ENCODE data around the gene USP33.
"Not testable (repeated sequence)": the region's sequence is repeated elsewhere in the genome, so short reads cannot be mapped to it uniquely, and the experiment has no call there.

USP33 gene

DNA sequence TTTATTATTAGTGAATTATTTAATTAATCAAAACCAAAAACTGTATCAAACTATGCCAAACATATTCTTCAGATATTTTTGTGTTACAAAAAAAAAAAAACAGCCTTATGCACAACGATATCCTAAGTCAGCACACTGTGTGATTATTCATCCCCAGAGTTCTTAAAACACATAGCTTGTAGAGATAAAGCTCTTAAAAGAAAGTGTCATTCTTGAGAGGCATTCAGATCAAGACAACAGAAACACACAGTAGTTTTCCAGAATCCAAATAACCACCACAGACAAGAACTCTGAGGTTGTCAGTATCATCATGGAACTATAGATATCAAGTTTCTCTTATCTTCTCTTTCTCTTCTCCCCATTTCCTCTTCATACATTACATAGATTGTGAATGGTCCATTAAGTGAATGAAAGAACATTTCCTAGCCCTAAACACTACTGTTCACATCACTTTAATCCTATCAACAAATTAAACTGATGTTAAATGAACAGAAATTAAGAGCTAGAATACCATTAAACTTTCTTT, 90.7 kb downstream of the USP33 start:
- Mint-ChIP-seq H3K4me3 (no peak overlapping the region), H3K4me1 (ENCODE audit: low read depth) (peaks cover 71% of the 10 kb centered on the region), H3K27me3 (no peaks in the 10 kb centered on the region), H3K36me3 (no peaks in the 10 kb centered on the region), H3K9me3 (ENCODE audit: low read depth) (no peaks in the 10 kb centered on the region), H3K27ac (peak overlapping the region; percentile 17)

DNA sequence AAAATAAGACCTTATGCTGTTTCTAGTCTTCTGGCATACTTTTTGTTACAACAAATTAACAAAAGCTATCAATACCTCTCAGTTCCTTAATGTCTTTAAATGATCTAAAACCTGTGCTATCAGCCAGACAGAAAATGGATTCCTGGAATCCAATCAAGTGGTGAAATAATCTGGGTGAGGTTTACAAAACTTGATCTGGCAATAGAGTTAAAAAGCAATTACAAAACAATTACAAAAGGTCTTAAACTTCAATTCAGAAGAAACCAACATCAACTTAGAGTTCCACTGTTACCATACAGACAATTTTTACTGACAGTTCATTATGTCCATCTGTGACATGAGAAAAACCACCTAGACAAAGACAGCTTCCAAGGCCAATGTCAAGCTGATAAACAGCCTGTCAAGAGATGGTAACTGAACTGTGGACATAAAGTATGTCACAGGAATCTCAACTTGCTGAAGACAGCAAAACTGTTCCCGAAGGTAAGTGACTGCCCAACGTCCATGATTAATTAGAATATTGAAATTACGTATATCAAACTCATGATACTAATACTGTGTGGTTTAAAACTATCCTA, 94.6 kb downstream of the USP33 start:
- H3K4me3 Mint-ChIP-seq, result no peak overlapping the region
- peak overlapping the region; percentile 47 for H3K27ac Mint-ChIP-seq
- peaks cover 8% of the 10 kb centered on the region for H3K36me3 Mint-ChIP-seq
- no peaks in the 10 kb centered on the region for H3K27me3 Mint-ChIP-seq
- peaks cover 61% of the 10 kb centered on the region for H3K4me1 Mint-ChIP-seq (ENCODE audit: low read depth)
- H3K9me3 Mint-ChIP-seq (ENCODE audit: low read depth), result no peaks in the 10 kb centered on the region

DNA sequence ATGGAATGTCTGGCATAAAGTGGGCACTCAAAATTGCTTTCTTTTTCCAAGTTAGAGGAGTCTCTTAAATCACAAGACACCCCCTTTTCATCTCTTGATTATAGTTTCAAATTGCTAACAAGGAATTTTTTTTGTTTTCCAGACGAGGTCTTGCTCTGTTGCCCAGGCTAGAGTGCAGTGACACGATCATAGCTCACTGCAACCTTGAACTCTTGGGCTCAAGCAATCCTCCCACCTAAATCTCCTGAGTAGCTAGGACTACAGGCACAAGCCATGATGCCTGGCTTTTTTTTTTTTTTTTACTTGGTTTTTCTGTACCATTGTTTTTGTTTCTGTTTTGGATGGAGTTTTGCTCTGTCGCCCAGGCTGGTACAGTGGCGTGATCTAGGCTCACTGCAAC, 98.0 kb downstream of the USP33 start:
- peaks cover 45% of the 10 kb centered on the region for H3K4me1 Mint-ChIP-seq (ENCODE audit: low read depth)
- H3K27ac Mint-ChIP-seq, result peak overlapping the region; percentile 34
- no peak overlapping the region for H3K4me3 Mint-ChIP-seq
- H3K27me3 Mint-ChIP-seq, result no peaks in the 10 kb centered on the region
- peaks cover 8% of the 10 kb centered on the region for H3K36me3 Mint-ChIP-seq
- no peaks in the 10 kb centered on the region for H3K9me3 Mint-ChIP-seq (ENCODE audit: low read depth)

DNA sequence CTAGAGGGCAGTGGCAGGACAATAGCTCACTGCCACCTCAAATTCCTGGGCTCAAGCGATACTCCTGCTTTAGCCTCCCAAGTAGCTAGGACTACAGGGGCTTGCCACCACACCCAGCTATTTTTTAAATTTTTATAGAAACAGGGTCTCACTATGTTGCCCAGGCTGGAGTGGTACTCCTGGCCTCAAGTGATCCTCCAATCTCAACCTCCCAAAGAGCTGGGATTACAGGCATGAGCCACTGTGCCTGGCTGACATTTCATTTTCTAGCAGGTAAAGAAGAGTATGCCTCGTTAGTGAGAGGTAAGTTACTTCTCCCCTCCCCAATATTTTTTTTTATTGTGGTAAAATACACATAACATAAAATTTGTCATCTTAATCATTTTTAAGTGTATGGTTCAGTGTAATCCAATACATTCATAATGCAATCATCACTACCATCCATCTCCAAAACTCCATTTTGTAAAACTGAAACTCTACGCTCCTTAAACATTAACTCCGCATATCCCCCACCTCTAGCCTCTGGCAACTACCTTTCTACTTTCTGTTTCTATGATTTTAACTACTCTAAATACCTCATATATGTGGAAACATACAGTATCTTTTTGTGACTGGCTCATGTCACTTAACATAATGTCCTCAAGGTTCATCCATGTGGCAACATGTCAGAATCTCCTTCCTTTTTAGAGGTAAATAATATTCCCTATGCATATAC, 99.6 kb downstream of the USP33 start:
- Mint-ChIP-seq H3K27ac (peak overlapping the region; percentile 58), H3K27me3 (no peaks in the 10 kb centered on the region), H3K36me3 (peaks cover 12% of the 10 kb centered on the region), H3K4me3 (no peak overlapping the region), H3K4me1 (ENCODE audit: low read depth) (peaks cover 52% of the 10 kb centered on the region), H3K9me3 (ENCODE audit: low read depth) (no peaks in the 10 kb centered on the region)

DNA sequence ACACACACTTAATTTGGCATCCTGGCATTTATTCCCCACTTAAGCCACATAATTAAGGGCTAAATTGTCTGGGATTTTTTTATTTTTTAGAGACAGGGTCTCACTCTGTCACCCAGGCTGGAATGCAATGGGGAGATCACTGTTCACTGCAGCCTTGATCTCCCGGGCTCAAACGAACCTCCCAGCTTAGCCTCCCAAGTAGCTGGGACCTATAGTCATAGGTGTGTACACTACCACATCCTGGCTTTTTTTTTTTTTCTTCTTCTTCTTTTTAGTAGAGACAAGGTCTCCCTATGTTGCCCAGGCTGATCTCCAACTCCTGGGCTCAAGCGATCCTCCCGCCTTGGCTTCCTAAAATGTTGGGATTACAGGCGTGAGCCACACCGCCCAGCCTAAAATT, 101.4 kb downstream of the USP33 start:
- H3K4me3 Mint-ChIP-seq, result no peak overlapping the region
- no peaks in the 10 kb centered on the region for H3K27me3 Mint-ChIP-seq
- peaks cover 15% of the 10 kb centered on the region for H3K36me3 Mint-ChIP-seq
- H3K4me1 Mint-ChIP-seq (ENCODE audit: low read depth), result peaks cover 43% of the 10 kb centered on the region
- H3K9me3 Mint-ChIP-seq (ENCODE audit: low read depth), result no peaks in the 10 kb centered on the region
- H3K27ac Mint-ChIP-seq, result no peak overlapping the region

DNA sequence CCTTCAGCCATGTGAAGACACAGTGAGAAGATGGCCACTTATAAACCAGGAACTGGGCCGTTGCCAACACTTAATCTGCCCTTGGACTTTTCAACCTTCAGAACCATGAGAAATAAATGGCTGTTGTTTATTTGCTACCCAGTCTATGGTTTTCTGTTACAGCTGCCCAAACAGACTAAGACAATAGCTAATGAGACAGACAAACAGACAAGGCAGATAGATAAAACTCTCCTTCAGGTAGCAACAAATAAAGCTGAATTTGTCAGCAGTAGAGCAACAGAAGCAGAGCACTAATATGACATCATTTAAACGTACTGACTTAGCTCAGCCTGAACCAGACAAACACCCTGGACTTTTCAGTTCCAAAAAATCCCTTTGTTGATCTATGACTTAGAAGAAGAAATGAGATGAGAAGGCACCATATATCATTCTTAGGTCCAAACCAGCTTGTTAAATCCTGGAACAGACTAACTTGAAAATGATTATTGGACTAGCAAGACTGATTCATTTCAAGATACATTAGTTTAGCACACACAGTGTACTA, 104.1 kb downstream of the USP33 start:
- no peaks in the 10 kb centered on the region for H3K27me3 Mint-ChIP-seq
- peak overlapping the region; percentile 1 for H3K27ac Mint-ChIP-seq
- peaks cover 43% of the 10 kb centered on the region for H3K4me1 Mint-ChIP-seq (ENCODE audit: low read depth)
- peaks cover 8% of the 10 kb centered on the region for H3K9me3 Mint-ChIP-seq (ENCODE audit: low read depth)
- H3K36me3 Mint-ChIP-seq, result peaks cover 26% of the 10 kb centered on the region
- no peak overlapping the region for H3K4me3 Mint-ChIP-seq

DNA sequence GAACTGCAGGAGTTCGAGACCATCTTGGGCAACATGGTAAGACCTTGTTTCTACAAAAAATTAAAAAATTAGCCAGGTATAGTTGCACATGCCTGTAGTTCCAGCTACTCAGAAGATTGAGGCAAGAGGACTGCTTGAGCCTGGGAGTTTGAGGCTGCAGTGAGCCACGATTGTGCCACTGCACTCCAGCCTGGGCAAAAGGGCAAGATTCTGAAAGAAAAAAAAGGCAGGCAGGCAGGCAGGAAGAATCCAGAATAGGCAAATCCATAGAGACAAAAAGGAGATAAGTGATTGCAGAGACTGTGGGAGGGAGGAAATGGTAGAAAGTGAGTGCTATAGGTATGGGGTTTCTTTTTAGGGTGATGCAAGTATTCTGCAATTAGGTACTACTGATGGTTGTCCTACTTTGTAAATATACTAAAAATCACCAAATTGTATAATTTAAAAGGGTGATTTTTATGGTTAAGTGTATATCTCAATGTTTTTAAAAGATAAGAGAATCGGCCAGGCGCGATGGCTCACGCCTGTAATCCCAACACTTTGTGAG, 106.6 kb downstream of the USP33 start:
- peaks cover 13% of the 10 kb centered on the region for H3K9me3 Mint-ChIP-seq (ENCODE audit: low read depth)
- peaks cover 32% of the 10 kb centered on the region for H3K36me3 Mint-ChIP-seq
- no peaks in the 10 kb centered on the region for H3K27me3 Mint-ChIP-seq
- H3K27ac Mint-ChIP-seq, result peak overlapping the region; percentile 7
- peaks cover 39% of the 10 kb centered on the region for H3K4me1 Mint-ChIP-seq (ENCODE audit: low read depth)
- no peak overlapping the region for H3K4me3 Mint-ChIP-seq

DNA sequence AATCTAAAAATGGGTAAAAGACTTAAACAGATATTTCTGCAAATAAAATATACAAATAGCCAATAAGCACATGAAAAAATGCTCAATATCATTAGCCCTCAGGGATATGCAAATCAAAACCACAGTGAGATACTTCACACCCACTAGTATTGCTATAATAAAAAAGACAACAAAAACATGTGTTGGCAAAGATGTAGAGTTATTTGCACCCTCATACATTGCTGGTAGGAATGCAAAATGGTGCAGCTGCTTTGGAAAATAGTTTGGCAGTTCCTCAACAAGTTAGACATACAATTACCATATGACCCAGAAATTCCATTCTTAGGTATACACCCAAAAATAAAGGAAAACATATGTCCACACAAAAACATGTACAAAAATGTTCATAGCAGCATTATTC, 107.4 kb downstream of the USP33 start:
- Mint-ChIP-seq H3K27ac (no peak overlapping the region), H3K27me3 (no peaks in the 10 kb centered on the region), H3K9me3 (ENCODE audit: low read depth) (peaks cover 13% of the 10 kb centered on the region), H3K4me1 (ENCODE audit: low read depth) (peaks cover 36% of the 10 kb centered on the region), H3K4me3 (no peak overlapping the region), H3K36me3 (peaks cover 32% of the 10 kb centered on the region)

DNA sequence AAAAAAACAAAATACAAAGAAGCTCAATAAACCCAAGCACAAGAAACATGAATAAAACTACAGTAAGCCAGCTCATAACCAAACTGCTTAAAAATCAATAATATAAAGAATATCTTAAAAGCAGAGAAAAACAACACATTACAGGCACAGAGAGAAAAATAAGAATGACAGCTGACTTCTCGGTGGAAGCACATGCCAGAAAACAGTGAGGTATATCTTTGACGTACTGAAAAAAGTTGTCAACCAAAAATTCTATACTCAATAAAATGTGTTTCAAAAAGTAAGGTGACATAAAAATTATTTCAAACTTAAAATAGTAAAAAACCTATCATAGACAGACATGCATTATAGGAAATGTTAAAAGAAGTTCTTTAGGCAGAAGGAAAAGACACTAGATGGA, 110.5 kb downstream of the USP33 start:
- Mint-ChIP-seq H3K4me3 (no peak overlapping the region), H3K9me3 (ENCODE audit: low read depth) (peaks cover 13% of the 10 kb centered on the region), H3K27ac (no peak overlapping the region), H3K27me3 (no peaks in the 10 kb centered on the region), H3K36me3 (peaks cover 39% of the 10 kb centered on the region), H3K4me1 (ENCODE audit: low read depth) (peaks cover 31% of the 10 kb centered on the region)

DNA sequence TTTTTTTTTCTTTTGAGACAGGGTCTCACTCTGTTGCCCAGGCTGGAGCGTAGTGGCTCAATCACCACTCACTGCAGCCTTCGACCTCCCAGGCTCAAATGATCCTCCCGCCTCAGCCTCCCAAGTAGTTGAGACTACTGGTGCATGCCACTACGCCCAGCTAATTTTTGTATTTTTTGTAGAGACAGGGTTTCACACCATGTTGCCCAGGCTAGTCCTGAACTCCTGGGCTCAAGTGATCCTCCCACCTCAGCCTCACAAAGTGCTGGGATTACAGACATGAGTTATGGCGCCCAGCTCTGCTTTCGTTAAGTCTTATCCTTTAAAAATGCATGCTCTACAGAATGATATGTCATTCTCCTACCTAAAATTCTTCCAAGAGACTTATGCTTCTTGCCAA, 113.4 kb downstream of the USP33 start:
- Mint-ChIP-seq H3K36me3 (peaks cover 30% of the 10 kb centered on the region), H3K9me3 (ENCODE audit: low read depth) (peaks cover 10% of the 10 kb centered on the region), H3K4me1 (ENCODE audit: low read depth) (peaks cover 27% of the 10 kb centered on the region)
- not testable (repeated sequence) for H3K4me3 Mint-ChIP-seq, H3K27me3 Mint-ChIP-seq, H3K27ac Mint-ChIP-seq
